Adipocyte (in vitro differentiated cells): ENCODE data around the gene STARD9.

Source experiments
- DNase-seq: peaks from one replicate; pipeline ENCODE4 v3.0.0-alpha.2; 2015; ENCODE audit warnings: low read depth
- H3K27me3 ChIP-seq: replicated peaks from 2 replicates; pipeline ENCODE4 v1.7.0; 2013; ENCODE audit warnings: mild to moderate bottlenecking, low read length, moderate library complexity; ENCODE audit not compliant: control insufficient read depth, insufficient read depth
- H3K36me3 ChIP-seq: 2 replicates; pipeline ENCODE4 v1.7.0; 2013; ENCODE audit warnings: low read length, mild to moderate bottlenecking, moderate library complexity; ENCODE audit not compliant: control insufficient read depth, insufficient read depth, severe bottlenecking
- H3K4me1 ChIP-seq: 2 replicates; pipeline ENCODE4 v1.7.0; 2013; ENCODE audit warnings: mild to moderate bottlenecking, low read length, moderate library complexity; ENCODE audit not compliant: control insufficient read depth, insufficient read depth
- H3K4me3 ChIP-seq: 2 replicates; pipeline ENCODE4 v1.7.0; 2013; ENCODE audit warnings: mild to moderate bottlenecking, low read length, moderate library complexity
- H3K9ac ChIP-seq: 2 replicates; pipeline ENCODE4 v1.7.0; 2013; ENCODE audit warnings: mild to moderate bottlenecking, low read length, moderate library complexity
- H3K9me3 ChIP-seq: 2 replicates; pipeline ENCODE4 v1.7.0; 2013; ENCODE audit warnings: mild to moderate bottlenecking, low read length, moderate library complexity; ENCODE audit not compliant: control insufficient read depth

Gene STARD9

GRCh38 chr15:42687740-42688139 lies 112.3 kb downstream of the STARD9 start:
- Histone ChIP-seq H3K4me1 (no peaks in the 10 kb centered on the region), H3K9me3 (peaks cover 5% of the 10 kb centered on the region), H3K9ac (no peak overlapping the region), H3K4me3 (no peak overlapping the region), H3K27me3 (no peaks in the 10 kb centered on the region), H3K36me3 (peaks cover 13% of the 10 kb centered on the region)
- no peak for DNase-seq

GRCh38 chr15:42688301-42688700 lies 112.9 kb downstream of the STARD9 start:
- Histone ChIP-seq H3K4me1 (no peaks in the 10 kb centered on the region), H3K27me3 (no peaks in the 10 kb centered on the region), H3K9ac (no peak overlapping the region), H3K36me3 (peaks cover 13% of the 10 kb centered on the region), H3K9me3 (peaks cover 5% of the 10 kb centered on the region), H3K4me3 (no peak overlapping the region)
- no peak for DNase-seq

- H3K9me3 ChIP-seq: peaks cover 5% of the 10 kb centered on the region
Observed at GRCh38 chr15:42691308-42691707, 115.9 kb downstream of the STARD9 start.

GRCh38 chr15:42691770-42692169 lies 116.4 kb downstream of the STARD9 start:
- no peaks in the 10 kb centered on the region for H3K4me1 ChIP-seq
- no peaks in the 10 kb centered on the region for H3K27me3 ChIP-seq
- H3K9me3 ChIP-seq: peaks cover 5% of the 10 kb centered on the region
- H3K9ac ChIP-seq: no peak overlapping the region
- H3K4me3 ChIP-seq: no peak overlapping the region
- H3K36me3 ChIP-seq: no peaks in the 10 kb centered on the region
- DNase-seq: no peak

More at GRCh38 chr15:42691308-42691707, 115.9 kb downstream of the STARD9 start:
- DNase-seq: no peak
- H3K36me3 ChIP-seq: no peaks in the 10 kb centered on the region
- H3K4me1 ChIP-seq: no peaks in the 10 kb centered on the region
- no peak overlapping the region for H3K4me3 ChIP-seq
- H3K27me3 ChIP-seq: no peaks in the 10 kb centered on the region
- H3K9ac ChIP-seq: no peak overlapping the region

- no peaks in the 10 kb centered on the region for H3K36me3 ChIP-seq
- no peak overlapping the region for H3K9ac ChIP-seq
- H3K9me3 ChIP-seq: peaks cover 3% of the 10 kb centered on the region
- H3K4me3 ChIP-seq: no peak overlapping the region
- no peaks in the 10 kb centered on the region for H3K4me1 ChIP-seq
- no peaks in the 10 kb centered on the region for H3K27me3 ChIP-seq
- DNase-seq: no peak
Observed at GRCh38 chr15:42692536-42692935, 117.1 kb downstream of the STARD9 start.

- no peaks in the 10 kb centered on the region for H3K27me3 ChIP-seq
Observed at GRCh38 chr15:42692997-42693396, 117.6 kb downstream of the STARD9 start.

GRCh38 chr15:42693496-42693895 lies 118.1 kb downstream of the STARD9 start:
- no peak overlapping the region for H3K4me3 ChIP-seq
- H3K9me3 ChIP-seq: no peaks in the 10 kb centered on the region
- DNase-seq: no peak
- H3K36me3 ChIP-seq: no peaks in the 10 kb centered on the region
- no peaks in the 10 kb centered on the region for H3K27me3 ChIP-seq
- no peak overlapping the region for H3K9ac ChIP-seq
- no peaks in the 10 kb centered on the region for H3K4me1 ChIP-seq

More at GRCh38 chr15:42692997-42693396, 117.6 kb downstream of the STARD9 start:
- no peak overlapping the region for H3K9ac ChIP-seq
- no peaks in the 10 kb centered on the region for H3K9me3 ChIP-seq
- no peak overlapping the region for H3K4me3 ChIP-seq
- H3K36me3 ChIP-seq: no peaks in the 10 kb centered on the region
- DNase-seq: no peak
- no peaks in the 10 kb centered on the region for H3K4me1 ChIP-seq

GRCh38 chr15:42693942-42694341 lies 118.5 kb downstream of the STARD9 start:
- no peak for DNase-seq
- H3K27me3 ChIP-seq: no peaks in the 10 kb centered on the region
- H3K4me3 ChIP-seq: no peak overlapping the region
- no peaks in the 10 kb centered on the region for H3K4me1 ChIP-seq
- H3K9me3 ChIP-seq: no peaks in the 10 kb centered on the region
- no peaks in the 10 kb centered on the region for H3K36me3 ChIP-seq
- H3K9ac ChIP-seq: no peak overlapping the region

- Histone ChIP-seq H3K9me3 (no peaks in the 10 kb centered on the region), H3K9ac (no peak overlapping the region), H3K36me3 (no peaks in the 10 kb centered on the region), H3K4me3 (no peak overlapping the region), H3K27me3 (no peaks in the 10 kb centered on the region), H3K4me1 (no peaks in the 10 kb centered on the region)
- no peak for DNase-seq
Observed at GRCh38 chr15:42694398-42694797, 119.0 kb downstream of the STARD9 start.

- H3K36me3 ChIP-seq: no peaks in the 10 kb centered on the region
- DNase-seq: no peak
Observed at GRCh38 chr15:42695527-42696071, 120.2 kb downstream of the STARD9 start.

GRCh38 chr15:42696626-42697025 lies 121.2 kb downstream of the STARD9 start:
- Histone ChIP-seq H3K4me1 (no peaks in the 10 kb centered on the region), H3K36me3 (no peaks in the 10 kb centered on the region), H3K9ac (no peak overlapping the region), H3K4me3 (no peak overlapping the region), H3K9me3 (no peaks in the 10 kb centered on the region), H3K27me3 (no peaks in the 10 kb centered on the region)
- DNase-seq: no peak

More at GRCh38 chr15:42695527-42696071, 120.2 kb downstream of the STARD9 start:
- no peak overlapping the region for H3K9ac ChIP-seq
- H3K4me3 ChIP-seq: no peak overlapping the region
- H3K4me1 ChIP-seq: no peaks in the 10 kb centered on the region
- no peaks in the 10 kb centered on the region for H3K9me3 ChIP-seq
- H3K27me3 ChIP-seq: no peaks in the 10 kb centered on the region

GRCh38 chr15:42704492-42704926 lies 129.1 kb downstream of the STARD9 start:
- H3K9ac ChIP-seq: no peak overlapping the region
- DNase-seq: peak; percentile 86
- H3K36me3 ChIP-seq: no peaks in the 10 kb centered on the region
- H3K9me3 ChIP-seq: no peaks in the 10 kb centered on the region
- no peak overlapping the region for H3K4me3 ChIP-seq
- peaks cover 4% of the 10 kb centered on the region for H3K4me1 ChIP-seq
- H3K27me3 ChIP-seq: no peaks in the 10 kb centered on the region
